HG02970 (cell line): ENCODE measurements around the gene USP1.

Source experiments
- ATAC-seq: cut with Tn5 transposase; IDR thresholded peaks from one replicate; pipeline ENCODE4 v1.9.1; 2021; ENCODE audit warnings: mild to moderate bottlenecking, moderate library complexity, moderate number of reproducible peaks; ENCODE audit not compliant: unreplicated experiment, low FRiP score

Gene USP1

GRCh38 chr1:62481681-62482080, 44.8 kb downstream of the USP1 start:
- ATAC-seq: no peak

- no peak for ATAC-seq
Measured at GRCh38 chr1:62484824-62485468, 48.1 kb downstream of the USP1 start.

GRCh38 chr1:62487956-62488355, 51.1 kb downstream of the USP1 start:
- no peak for ATAC-seq

GRCh38 chr1:62492521-62492920, 55.7 kb downstream of the USP1 start:
- no peak for ATAC-seq

GRCh38 chr1:62493656-62494055, 56.8 kb downstream of the USP1 start:
- no peak for ATAC-seq

- ATAC-seq: no peak
Measured at GRCh38 chr1:62494137-62494536, 57.3 kb downstream of the USP1 start.

- no peak for ATAC-seq
Measured at GRCh38 chr1:62500210-62500609, 63.4 kb downstream of the USP1 start.
